ENCODE data around the gene PDE8B.
"Not testable (repeated sequence)": the region's sequence is repeated elsewhere in the genome, so short reads cannot be mapped to it uniquely, and the experiment has no call there.

The PDE8B gene

GRCh38 chr5:77367741-77368140 is 157.3 kb downstream of the PDE8B start:
- DNase-seq: no peak

DNA sequence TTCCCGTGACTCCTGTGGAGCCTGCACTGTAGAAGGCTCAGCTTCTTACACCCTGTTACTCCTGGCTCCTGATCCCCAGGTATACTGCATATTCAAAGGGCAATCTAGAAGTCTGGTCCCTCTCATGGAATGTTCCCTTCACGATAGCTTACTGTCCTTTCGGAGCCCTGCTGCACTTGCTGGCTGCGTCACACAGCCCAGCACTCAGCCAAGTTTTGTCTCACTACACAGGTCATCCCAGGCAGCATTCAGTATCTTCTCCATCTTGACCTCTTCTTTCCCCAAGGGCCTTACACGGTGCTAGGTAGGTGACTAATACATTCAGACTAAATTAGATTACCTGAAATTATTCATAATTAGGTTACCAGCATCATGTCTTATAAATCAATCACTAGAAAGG is 157.9 kb downstream of the PDE8B start:
- DNase-seq: no peak

DNA sequence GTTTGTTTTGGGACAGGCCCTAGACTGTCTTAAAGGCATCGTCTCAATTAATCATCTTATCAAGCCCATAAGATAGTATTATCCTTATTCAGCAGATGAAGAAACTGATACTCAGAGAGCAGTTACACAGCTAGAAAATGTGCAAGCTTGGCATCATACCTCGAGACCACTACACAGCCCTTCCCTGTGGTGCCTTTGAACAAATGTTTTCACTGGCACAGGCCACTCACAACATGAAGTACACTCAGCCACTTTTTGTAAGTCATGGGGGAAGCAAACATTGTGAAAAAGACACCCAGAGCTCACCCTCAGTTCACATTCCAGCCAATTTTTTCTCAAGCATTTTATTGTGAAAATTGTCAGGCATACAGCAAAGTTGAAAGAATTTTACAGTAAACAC is 159.1 kb downstream of the PDE8B start:
- no peak for DNase-seq

- no peak for DNase-seq
Measured at GRCh38 chr5:77374686-77375085, 164.2 kb downstream of the PDE8B start.

DNA sequence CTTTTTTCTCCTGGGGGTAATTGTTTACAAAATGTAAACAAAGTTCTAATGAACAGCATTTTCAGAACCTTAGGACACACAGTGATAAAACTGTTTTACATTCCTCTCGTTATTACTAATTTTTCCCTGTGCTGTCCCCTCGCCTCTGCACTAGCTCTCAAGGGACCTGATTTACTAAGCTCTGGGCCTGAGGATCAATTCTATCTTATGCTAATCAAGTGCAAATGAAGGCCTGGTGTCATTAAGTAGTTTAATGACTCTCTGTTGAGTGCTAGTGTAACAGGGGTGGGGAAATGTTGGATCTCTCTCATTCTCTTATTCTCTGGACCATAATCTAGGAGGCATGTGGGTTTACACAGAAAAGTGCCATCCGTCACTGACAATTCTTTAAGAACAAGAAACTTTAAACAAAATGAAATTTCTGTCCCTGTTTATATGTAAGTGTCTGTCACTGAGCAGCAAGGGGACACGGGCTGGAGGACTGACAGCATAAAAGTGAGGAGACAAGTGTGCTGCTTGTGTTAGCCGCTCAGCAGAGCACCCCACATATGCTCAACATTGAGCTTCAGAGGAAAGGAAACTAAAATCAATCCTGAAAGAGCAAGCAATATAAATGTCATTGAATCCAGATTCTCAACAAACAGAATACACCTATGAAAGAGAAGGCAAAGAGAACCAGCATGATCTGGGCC is 166.3 kb downstream of the PDE8B start:
- DNase-seq: no peak

GRCh38 chr5:77379558-77380061 is 169.1 kb downstream of the PDE8B start:
- no peak for DNase-seq

- DNase-seq: no peak
Measured at GRCh38 chr5:77380636-77381035, 170.2 kb downstream of the PDE8B start.

GRCh38 chr5:77383336-77383735 is 172.9 kb downstream of the PDE8B start:
- DNase-seq: not testable (repeated sequence)

GRCh38 chr5:77386340-77386739 is 175.9 kb downstream of the PDE8B start:
- not testable (repeated sequence) for DNase-seq

GRCh38 chr5:77389746-77390145 is 179.3 kb downstream of the PDE8B start:
- DNase-seq: no peak

GRCh38 chr5:77390221-77390620 is 179.7 kb downstream of the PDE8B start:
- no peak for DNase-seq

DNA sequence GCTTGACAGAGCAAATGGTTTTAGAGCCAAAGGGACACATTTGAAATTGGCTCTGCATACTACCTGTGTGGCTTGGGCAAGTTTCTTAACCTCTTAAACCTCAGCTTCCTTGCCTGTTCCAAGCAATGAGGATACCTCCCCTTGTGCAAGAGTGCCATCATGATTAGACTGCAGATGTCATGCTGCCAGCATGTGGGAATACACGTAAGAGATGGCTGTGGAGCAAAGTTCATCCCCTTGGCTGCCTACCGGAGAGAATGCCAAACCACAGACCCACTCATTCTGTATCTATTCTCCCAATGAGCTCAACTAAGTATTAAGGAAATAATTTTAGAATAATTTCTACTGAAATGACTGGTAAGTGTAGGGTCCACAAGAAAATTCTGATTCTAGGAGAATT is 180.3 kb downstream of the PDE8B start:
- no peak for DNase-seq

DNA sequence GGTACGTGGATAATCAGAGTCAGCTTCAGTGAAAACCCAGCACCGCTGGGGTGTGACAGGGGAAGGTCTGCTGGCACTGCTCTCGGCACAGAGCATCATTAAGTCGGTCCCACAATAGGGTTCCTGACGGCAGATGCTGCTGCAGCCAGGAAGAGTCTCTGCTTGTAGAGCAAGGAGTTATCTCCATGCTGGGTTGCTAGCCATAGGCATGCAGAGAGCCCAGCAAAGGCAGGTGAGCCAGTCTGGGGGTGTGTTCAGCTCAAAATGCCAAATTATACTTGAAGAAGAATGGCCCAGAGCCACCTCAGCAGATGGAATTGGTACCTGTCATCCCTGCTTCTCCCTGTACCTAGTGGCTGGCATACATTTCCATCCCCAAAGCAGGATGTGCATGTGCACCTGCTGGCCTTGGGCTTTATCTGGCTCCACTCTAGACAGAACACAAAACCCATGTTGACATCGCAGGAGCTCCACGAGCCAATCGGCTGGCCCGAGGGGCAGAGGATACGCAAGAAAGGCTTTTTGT is 180.8 kb downstream of the PDE8B start:
- no peak for DNase-seq

GRCh38 chr5:77394064-77394715 is 183.7 kb downstream of the PDE8B start:
- DNase-seq: no peak

DNA sequence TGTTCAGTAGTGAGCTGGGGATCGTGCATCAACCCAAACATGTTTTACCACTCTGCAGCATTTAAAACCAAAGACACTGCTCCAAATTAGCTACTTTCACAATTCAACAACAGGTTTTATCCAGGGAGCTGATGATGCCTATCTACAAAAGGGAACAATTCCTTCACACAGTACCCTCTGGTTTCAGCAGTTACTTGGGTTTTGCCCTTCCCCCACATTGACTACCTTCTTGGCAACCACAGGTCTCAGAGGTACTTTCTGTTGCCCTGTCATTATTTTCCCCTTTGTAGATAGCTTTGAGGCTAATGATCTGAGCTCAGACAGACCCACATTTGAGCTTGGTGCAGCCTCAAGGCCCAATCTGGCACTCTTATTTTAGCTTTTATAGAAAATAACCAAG is 185.5 kb downstream of the PDE8B start:
- no peak for DNase-seq

- DNase-seq: no peak
Measured at GRCh38 chr5:77397686-77398292, 187.3 kb downstream of the PDE8B start.

GRCh38 chr5:77398458-77398857 is 188.0 kb downstream of the PDE8B start:
- DNase-seq: no peak

DNA sequence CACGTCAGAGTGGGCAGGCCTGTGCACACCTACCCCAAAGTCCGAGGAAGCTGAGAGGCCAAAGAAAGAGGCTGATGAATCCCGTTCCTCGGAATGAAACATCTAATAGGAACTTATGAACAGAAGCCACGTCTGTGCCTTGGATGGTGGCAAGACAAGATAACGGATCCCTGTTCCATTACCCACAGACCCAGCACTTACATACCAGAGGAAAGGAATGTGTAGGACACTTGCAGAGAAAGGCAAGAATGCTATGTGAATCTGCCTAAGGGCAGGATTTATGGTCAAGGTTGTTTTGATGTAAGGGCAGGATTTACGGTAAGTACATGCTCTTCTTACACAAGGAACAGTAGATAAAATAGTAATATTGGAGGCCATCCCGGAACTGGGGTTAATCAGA is 188.4 kb downstream of the PDE8B start:
- DNase-seq: no peak

DNA sequence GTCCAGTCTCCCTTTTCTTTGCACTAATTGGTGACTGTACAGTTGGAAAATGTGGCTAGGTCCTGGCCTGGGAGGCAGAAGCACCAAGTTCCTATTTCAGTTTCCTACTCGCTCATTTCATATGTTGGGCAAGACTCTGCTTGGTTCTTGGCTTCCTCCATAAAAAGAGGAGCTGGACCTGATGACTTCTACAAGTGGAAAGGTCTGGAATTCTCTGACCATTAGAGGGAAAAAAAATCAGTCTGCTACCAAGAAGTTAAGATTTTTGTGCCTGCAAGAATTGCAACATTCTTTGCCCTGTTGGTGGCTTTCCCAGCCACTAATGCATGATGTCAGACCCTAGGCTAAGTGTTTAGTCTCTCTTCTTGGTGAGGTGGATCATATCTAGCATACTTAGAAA is 190.2 kb downstream of the PDE8B start:
- DNase-seq: no peak

GRCh38 chr5:77402796-77403195 is 192.3 kb downstream of the PDE8B start:
- DNase-seq: no peak

DNA sequence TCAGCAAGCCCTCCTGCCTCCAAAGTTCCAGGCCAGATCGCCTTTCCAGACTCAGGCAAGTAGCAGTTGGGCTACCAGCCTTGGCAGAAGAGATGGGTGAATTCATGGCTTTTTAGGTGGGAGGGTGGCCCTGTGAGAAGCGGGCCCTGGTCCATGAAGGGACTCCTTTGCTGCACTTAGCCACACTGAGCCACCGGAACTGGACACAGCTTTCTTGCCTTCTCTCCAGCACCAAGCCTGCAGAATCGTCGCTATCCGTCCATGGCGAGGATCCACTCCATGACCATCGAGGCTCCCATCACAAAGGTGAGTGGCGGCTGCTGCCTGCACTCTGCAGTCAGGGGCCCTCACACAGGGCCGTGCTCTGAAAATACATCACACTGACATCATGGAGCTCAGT is 196.7 kb downstream of the PDE8B start:
- no peak for DNase-seq

DNA sequence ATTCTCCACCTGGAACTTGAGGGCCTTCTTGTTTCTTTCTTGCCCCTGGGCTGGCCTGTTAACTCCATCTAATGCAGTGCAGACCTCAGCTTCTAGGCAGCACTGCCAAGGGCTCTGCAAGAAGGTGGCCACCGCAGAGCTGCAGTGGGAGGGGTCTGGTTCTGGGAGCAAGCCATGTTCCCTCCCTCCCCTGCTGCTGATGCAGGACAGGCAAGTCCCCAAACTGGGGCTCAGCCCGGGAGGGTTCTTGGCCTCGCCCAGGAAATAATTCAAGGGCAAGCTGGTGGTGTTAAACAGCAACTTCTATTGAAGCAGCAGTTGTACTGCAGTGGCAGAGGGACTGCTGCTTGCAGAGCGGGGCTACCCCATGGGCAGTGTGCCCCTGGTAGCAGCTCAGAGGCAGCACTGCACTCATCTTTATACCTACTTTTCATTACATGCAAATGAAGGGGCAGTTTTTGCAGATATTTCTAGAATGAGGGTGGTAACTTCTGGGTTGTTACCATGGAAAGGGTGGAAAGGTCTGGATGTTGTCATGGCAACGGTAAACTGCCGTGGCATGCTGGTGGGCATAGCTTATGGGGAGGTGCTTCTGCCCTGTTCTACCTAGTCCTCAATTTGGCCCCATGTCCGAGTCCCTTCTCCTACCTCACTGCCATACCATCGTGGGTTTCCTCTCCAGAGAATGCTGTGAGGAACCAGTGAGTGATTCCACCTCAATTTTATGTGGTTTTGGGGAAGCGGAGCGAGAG is 199.6 kb downstream of the PDE8B start:
- DNase-seq: no peak

DNA sequence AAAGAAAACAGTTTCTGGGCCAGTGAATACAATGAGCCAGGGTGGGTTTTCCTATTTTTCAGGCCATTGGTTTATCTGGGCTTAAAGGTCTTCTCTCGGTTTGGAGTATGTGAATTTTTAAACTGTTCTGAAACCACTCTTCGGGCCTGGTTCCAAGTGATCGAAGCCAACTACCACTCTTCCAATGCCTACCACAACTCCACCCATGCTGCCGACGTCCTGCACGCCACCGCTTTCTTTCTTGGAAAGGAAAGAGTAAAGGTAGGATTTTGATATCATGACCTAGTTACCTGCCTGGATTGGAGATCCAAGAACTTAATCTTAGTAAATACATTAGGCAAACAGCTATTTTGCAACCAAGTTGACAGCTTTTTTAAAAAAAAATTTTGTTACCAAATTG is 202.6 kb downstream of the PDE8B start:
- DNase-seq: no peak
